ENCODE measurements around the gene PEX26. TPM values are rescaled to one million over a fixed set of nuclear protein-coding genes. Genes with fewer than 3 reads are reported as not detected.
"Not testable (repeated sequence)": the region's sequence is repeated elsewhere in the genome, so short reads cannot be mapped to it uniquely, and the experiment has no call there.

PEX26 gene
- total RNA-seq, 2 donors from 2014 or later = 43.1 to 45.7 TPM

- H3K9me3 ChIP-seq (ENCODE audit: control insufficient read depth, low read length) = no peaks in the 10 kb centered on the region
- Mint-ChIP-seq H3K27ac (no peak overlapping the region), H3K4me1 (no peaks in the 10 kb centered on the region), H3K9me3 (no peaks in the 10 kb centered on the region), H3K27me3 (ENCODE audit: insufficient read depth) (peaks cover under 1% of the 10 kb centered on the region), H3K4me3 (no peak overlapping the region), H3K36me3 (ENCODE audit: low read depth) (no peaks in the 10 kb centered on the region)
- no peaks in the 10 kb centered on the region for H3K4me1 ChIP-seq (ENCODE audit: control insufficient read depth, insufficient read depth, low read length)
- no peaks in the 10 kb centered on the region for H3K36me3 ChIP-seq (ENCODE audit: control insufficient read depth, insufficient read depth, low read length)
- 89 to 100% methylated on average over 2 to 3 of the region's 3 CpGs for WGBS, 2 experiments (ENCODE audit: insufficient coverage in 1 of 2, insufficient read length in 1 of 2)
- no peak overlapping the region for H3K27ac ChIP-seq (ENCODE audit: low read depth, low read length)
- no peak for DNase-seq
- H3K4me3 ChIP-seq (ENCODE audit: low read length) = no peak overlapping the region
- H3K9ac ChIP-seq (ENCODE audit: extremely low read depth, low read length, poor library complexity, severe bottlenecking) = no peak overlapping the region
- no peak for TF ChIP-seq CTCF (conservative IDR thresholded peaks at IDR 0.05)
- H3K27me3 ChIP-seq (ENCODE audit: control insufficient read depth, insufficient read depth, low read length, poor library complexity, severe bottlenecking) = peaks cover 9% of the 10 kb centered on the region
Observed at GRCh38 chr22:18034076-18034475, 43.7 kb upstream of the PEX26 start.

GRCh38 chr22:18035751-18036150 is 42.0 kb upstream of the PEX26 start:
- DNase-seq = no peak
- Mint-ChIP-seq H3K9me3 (peaks cover 4% of the 10 kb centered on the region), H3K4me3 (no peak overlapping the region), H3K27ac (no peak overlapping the region), H3K4me1 (no peaks in the 10 kb centered on the region), H3K36me3 (ENCODE audit: low read depth) (no peaks in the 10 kb centered on the region), H3K27me3 (ENCODE audit: insufficient read depth) (peaks cover 5% of the 10 kb centered on the region)
- 73 to 77% methylated on average over 7 to 9 of the region's 9 CpGs for WGBS, 2 experiments (ENCODE audit: insufficient coverage in 1 of 2, insufficient read length in 1 of 2)
- H3K9me3 ChIP-seq (ENCODE audit: control insufficient read depth, low read length) = no peaks in the 10 kb centered on the region
- no peak overlapping the region for H3K4me3 ChIP-seq (ENCODE audit: low read length)
- H3K27me3 ChIP-seq (ENCODE audit: control insufficient read depth, insufficient read depth, low read length, poor library complexity, severe bottlenecking) = no peaks in the 10 kb centered on the region
- no peaks in the 10 kb centered on the region for H3K4me1 ChIP-seq (ENCODE audit: control insufficient read depth, insufficient read depth, low read length)
- TF ChIP-seq CTCF (conservative IDR thresholded peaks at IDR 0.05) = no peak
- H3K27ac ChIP-seq (ENCODE audit: low read depth, low read length) = no peak overlapping the region
- H3K9ac ChIP-seq (ENCODE audit: extremely low read depth, low read length, poor library complexity, severe bottlenecking) = no peak overlapping the region
- H3K36me3 ChIP-seq (ENCODE audit: control insufficient read depth, insufficient read depth, low read length) = no peaks in the 10 kb centered on the region

GRCh38 chr22:18040898-18041297 is 36.9 kb upstream of the PEX26 start:
- not testable (repeated sequence) for H3K27me3 Mint-ChIP-seq (ENCODE audit: insufficient read depth); H3K9ac ChIP-seq (ENCODE audit: extremely low read depth, low read length, poor library complexity, severe bottlenecking); H3K4me1 Mint-ChIP-seq; H3K36me3 Mint-ChIP-seq (ENCODE audit: low read depth); H3K27ac ChIP-seq (ENCODE audit: low read depth, low read length); H3K36me3 ChIP-seq (ENCODE audit: control insufficient read depth, insufficient read depth, low read length); H3K9me3 ChIP-seq (ENCODE audit: control insufficient read depth, low read length); H3K27me3 ChIP-seq (ENCODE audit: control insufficient read depth, insufficient read depth, low read length, poor library complexity, severe bottlenecking); H3K4me3 ChIP-seq (ENCODE audit: low read length); H3K27ac Mint-ChIP-seq; H3K4me3 Mint-ChIP-seq; DNase-seq; H3K4me1 ChIP-seq (ENCODE audit: control insufficient read depth, insufficient read depth, low read length)
- WGBS, 2 experiments (ENCODE audit: insufficient coverage in 1 of 2, insufficient read length in 1 of 2) = 100% methylated on average over 1 of the region's 6 CpGs; no CpG with 5 or more reads in 1 of the 2 experiments
- H3K9me3 Mint-ChIP-seq = peaks cover 15% of the 10 kb centered on the region

- Histone ChIP-seq H3K36me3 (ENCODE audit: control insufficient read depth, insufficient read depth, low read length) (no peaks in the 10 kb centered on the region), H3K27ac (ENCODE audit: low read depth, low read length) (no peak overlapping the region), H3K4me3 (ENCODE audit: low read length) (no peak overlapping the region), H3K4me1 (ENCODE audit: control insufficient read depth, insufficient read depth, low read length) (no peaks in the 10 kb centered on the region), H3K9ac (ENCODE audit: extremely low read depth, low read length, poor library complexity, severe bottlenecking) (no peak overlapping the region), H3K9me3 (ENCODE audit: control insufficient read depth, low read length) (no peaks in the 10 kb centered on the region), H3K27me3 (ENCODE audit: control insufficient read depth, insufficient read depth, low read length, poor library complexity, severe bottlenecking) (no peaks in the 10 kb centered on the region)
- no peaks in the 10 kb centered on the region for H3K4me1 Mint-ChIP-seq
- no peaks in the 10 kb centered on the region for H3K36me3 Mint-ChIP-seq (ENCODE audit: low read depth)
- peaks cover 15% of the 10 kb centered on the region for H3K9me3 Mint-ChIP-seq
- no peak for DNase-seq
- 92 to 93% methylated on average over 6 of the region's 6 CpGs for whole genome bisulfite sequencing, 2 experiments (ENCODE audit: insufficient coverage in 1 of 2, insufficient read length in 1 of 2)
- no peak overlapping the region for H3K4me3 Mint-ChIP-seq
- no peak overlapping the region for H3K27ac Mint-ChIP-seq
- peaks cover 5% of the 10 kb centered on the region for H3K27me3 Mint-ChIP-seq (ENCODE audit: insufficient read depth)
- no peak for TF ChIP-seq CTCF (conservative IDR thresholded peaks at IDR 0.05)
Observed at GRCh38 chr22:18042685-18043084, 35.1 kb upstream of the PEX26 start.

All from endodermal cell (in vitro differentiated cells).